ENCODE measurements around the gene FLRT2. TPM values are rescaled to one million over a fixed set of nuclear protein-coding genes. Genes with fewer than 3 reads are reported as not detected.
A peak's percentile ranks its signal among the peaks of the same experiment; 100 is the strongest.

FLRT2 gene, protein sequence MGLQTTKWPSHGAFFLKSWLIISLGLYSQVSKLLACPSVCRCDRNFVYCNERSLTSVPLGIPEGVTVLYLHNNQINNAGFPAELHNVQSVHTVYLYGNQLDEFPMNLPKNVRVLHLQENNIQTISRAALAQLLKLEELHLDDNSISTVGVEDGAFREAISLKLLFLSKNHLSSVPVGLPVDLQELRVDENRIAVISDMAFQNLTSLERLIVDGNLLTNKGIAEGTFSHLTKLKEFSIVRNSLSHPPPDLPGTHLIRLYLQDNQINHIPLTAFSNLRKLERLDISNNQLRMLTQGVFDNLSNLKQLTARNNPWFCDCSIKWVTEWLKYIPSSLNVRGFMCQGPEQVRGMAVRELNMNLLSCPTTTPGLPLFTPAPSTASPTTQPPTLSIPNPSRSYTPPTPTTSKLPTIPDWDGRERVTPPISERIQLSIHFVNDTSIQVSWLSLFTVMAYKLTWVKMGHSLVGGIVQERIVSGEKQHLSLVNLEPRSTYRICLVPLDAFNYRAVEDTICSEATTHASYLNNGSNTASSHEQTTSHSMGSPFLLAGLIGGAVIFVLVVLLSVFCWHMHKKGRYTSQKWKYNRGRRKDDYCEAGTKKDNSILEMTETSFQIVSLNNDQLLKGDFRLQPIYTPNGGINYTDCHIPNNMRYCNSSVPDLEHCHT
- polyA plus RNA-seq (ENCODE audit: low read depth in 6 of 6), result not detected

DNA sequence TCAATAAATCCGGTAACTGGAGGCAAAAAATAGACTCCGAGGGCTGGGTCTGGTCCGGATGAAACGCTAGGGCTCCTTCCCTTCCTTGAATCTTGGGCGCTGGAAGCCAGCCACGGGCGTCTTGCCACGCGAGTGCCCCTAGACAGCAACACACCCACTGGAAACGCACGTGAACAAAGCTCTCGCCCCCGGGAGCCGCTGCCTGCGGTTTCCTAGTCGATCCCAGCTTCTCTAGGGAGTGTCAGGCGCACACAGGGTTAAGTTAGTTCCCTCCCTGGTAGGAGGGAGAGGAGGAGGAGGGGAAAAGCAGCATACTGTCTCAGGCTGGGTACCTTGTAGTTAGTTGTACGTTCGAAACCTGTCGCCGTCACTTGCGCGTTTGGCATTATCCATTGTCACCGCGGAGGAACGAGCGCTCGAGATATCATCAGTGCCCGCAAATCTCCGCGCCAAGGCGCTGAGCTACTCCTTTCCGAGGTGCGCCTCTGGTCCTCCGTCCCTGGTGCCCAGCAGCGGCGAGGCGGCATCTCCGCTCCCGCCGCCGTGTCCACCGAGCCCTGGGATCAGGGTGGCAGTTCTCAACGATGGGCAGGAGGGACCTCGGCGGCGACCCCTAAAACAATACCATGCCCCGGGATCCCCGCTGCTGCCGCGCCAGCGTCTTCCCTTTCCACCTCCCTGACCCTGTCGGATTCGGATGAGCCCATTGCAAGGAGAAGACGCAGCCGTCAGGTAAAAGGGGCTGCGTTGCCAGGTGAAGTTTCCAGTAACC is at the start of gene FLRT2:
TSS of gene FLRT2 (plus strand) at position 342 of the 772 bp plus-strand sequence. CDS start 91,371 bp downstream, outside the sequence.
- Mint-ChIP-seq H3K36me3 (peaks cover 5 to 11% of the 10 kb centered on the region in 2 donors), H3K27ac (no peak within 1 kb of the TSS), H3K4me3 (peak within 1 kb of the TSS in 1 of 8 donors; percentile 29), H3K4me1 (peaks cover 6 to 18% (median 7%) of the 10 kb centered on the region in 3 donors), H3K9me3 (peaks cover 0 to 4% (median 0%) of the 10 kb centered on the region in 7 donors), H3K27me3 (peaks cover 74 to 78% (median 75%) of the 10 kb centered on the region in 3 donors)
- no peak for ATAC-seq (ENCODE audit: low read depth in 2 of 2)
- no peak for DNase-seq

DNA sequence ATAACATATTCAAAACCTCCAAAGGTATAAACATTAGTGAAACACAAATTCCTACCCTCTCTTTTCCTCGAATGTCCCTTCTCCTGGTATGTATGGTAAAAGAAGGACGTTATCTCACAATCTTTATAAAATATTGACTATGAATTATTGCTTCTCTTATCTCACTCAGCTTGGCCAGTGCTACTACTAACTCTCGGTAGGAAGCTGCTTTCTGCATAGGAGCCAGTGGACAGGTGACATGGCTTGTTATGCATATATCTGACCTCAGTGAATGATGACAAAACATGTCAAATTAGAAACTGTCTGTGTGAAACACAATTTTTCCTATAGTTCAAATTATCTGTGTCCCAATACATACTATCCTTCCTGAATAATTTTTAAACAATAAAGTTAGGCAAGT is 48.5 kb upstream of the FLRT2 start:
- H3K9me3 Mint-ChIP-seq, result peaks cover 0 to 2% (median 0%) of the 10 kb centered on the region in 7 donors
- no peak for ATAC-seq (ENCODE audit: low read depth in 2 of 2)
- H3K27ac Mint-ChIP-seq, result no peak overlapping the region
- H3K36me3 Mint-ChIP-seq, result no peaks in the 10 kb centered on the region
- H3K27me3 Mint-ChIP-seq, result no peaks in the 10 kb centered on the region
- H3K4me3 Mint-ChIP-seq, result no peak overlapping the region
- no peak for DNase-seq
- H3K4me1 Mint-ChIP-seq, result no peaks in the 10 kb centered on the region

DNA sequence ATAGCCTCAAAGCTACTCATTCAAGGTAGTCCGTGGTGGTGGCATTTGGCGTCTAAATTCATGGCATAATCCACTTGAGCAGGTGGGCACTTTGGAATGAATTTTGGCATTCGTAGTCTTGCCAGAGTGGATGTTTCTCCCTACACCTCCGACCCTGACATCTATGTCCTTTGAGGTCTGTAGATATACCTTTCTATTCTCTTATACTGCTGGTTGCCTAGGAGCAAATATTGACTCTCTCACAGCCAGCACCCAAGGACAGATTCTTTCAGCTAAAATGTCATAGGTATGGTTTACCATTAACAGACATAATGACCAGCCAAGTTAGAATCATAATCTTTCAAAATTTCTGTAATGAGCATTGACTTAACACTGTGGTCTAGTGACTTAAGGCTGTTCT is 47.4 kb upstream of the FLRT2 start:
- no peaks in the 10 kb centered on the region for H3K36me3 Mint-ChIP-seq
- no peaks in the 10 kb centered on the region for H3K4me1 Mint-ChIP-seq
- no peak overlapping the region for H3K4me3 Mint-ChIP-seq
- no peak for ATAC-seq (ENCODE audit: low read depth in 2 of 2)
- no peaks in the 10 kb centered on the region for H3K27me3 Mint-ChIP-seq
- peaks cover 0 to 3% (median 0%) of the 10 kb centered on the region in 7 donors for H3K9me3 Mint-ChIP-seq
- no peak for DNase-seq
- H3K27ac Mint-ChIP-seq, result no peak overlapping the region

DNA sequence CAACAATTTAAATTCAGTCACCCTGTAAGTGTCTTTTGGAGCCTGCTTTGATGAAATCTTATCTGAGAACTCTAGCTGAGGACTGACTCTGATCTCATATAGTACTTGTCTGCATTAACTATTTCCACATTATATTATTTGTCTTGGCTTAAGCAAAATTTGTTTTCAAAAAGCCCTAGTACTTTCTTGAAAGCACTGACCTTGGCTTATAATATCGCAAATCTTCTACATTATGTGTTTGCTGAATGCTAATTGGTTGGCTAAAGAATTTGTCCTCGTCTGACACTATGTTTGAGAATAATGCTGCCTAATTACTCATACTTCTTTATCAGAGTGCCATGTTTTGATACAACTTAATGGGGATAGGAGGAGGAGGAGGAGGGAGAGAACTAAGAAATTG is 46.9 kb upstream of the FLRT2 start:
- H3K4me1 Mint-ChIP-seq, result no peaks in the 10 kb centered on the region
- no peaks in the 10 kb centered on the region for H3K36me3 Mint-ChIP-seq
- DNase-seq (no peak), ATAC-seq (ENCODE audit: low read depth in 2 of 2) (no peak)
- no peaks in the 10 kb centered on the region for H3K27me3 Mint-ChIP-seq
- H3K4me3 Mint-ChIP-seq, result no peak overlapping the region
- peaks cover 0 to 3% (median 0%) of the 10 kb centered on the region in 7 donors for H3K9me3 Mint-ChIP-seq
- H3K27ac Mint-ChIP-seq, result no peak overlapping the region

DNA sequence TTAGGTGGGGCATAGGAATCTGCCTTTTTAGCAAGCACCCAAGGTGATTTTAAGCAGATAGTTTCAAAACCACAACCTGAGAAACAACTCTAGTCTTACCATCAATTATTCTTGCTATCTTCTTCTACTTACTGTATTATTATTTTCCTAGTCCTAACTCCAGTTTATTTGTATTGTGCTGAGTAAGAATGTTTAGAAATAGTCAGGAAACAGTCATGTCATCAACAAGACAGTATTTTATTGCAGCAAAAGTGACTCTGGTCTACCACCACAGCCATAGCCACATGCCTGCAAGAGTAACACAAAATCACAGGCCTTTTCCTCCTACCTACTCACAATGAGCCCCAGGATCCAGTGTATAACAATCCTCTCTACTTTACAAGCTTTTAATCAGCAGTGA is 46.3 kb upstream of the FLRT2 start:
- Mint-ChIP-seq H3K36me3 (no peaks in the 10 kb centered on the region), H3K27me3 (no peaks in the 10 kb centered on the region), H3K27ac (no peak overlapping the region), H3K4me1 (no peaks in the 10 kb centered on the region), H3K9me3 (peaks cover 0 to 5% (median 2%) of the 10 kb centered on the region in 7 donors), H3K4me3 (no peak overlapping the region)
- ATAC-seq (ENCODE audit: low read depth in 2 of 2), result no peak
- DNase-seq, result no peak

DNA sequence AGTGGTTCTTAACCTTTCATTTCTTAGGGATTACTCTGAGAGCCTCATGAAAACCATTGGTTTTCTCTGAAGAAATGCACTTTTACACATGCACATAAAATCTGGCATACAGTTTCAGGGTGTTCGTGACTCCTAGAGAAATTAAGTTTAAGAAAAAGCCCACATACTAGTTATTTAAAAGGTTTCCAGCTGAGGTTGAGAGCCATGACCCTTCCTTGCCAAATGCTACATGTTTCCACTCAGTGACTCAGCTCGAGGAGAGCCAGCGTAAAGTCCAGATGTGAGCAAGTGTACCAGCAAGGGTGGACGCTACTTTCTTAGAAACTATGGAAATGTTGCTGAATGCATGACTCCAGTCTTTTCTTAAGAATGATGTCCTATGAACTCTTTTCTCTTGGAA is 42.7 kb upstream of the FLRT2 start:
- no peak for DNase-seq
- H3K36me3 Mint-ChIP-seq, result peaks cover 0 to 15% of the 10 kb centered on the region in 2 donors
- H3K9me3 Mint-ChIP-seq, result peaks cover 4 to 17% (median 11%) of the 10 kb centered on the region in 7 donors
- H3K4me3 Mint-ChIP-seq, result no peak overlapping the region
- ATAC-seq (ENCODE audit: low read depth in 2 of 2), result no peak
- no peaks in the 10 kb centered on the region for H3K4me1 Mint-ChIP-seq
- H3K27me3 Mint-ChIP-seq, result no peaks in the 10 kb centered on the region
- no peak overlapping the region for H3K27ac Mint-ChIP-seq

DNA sequence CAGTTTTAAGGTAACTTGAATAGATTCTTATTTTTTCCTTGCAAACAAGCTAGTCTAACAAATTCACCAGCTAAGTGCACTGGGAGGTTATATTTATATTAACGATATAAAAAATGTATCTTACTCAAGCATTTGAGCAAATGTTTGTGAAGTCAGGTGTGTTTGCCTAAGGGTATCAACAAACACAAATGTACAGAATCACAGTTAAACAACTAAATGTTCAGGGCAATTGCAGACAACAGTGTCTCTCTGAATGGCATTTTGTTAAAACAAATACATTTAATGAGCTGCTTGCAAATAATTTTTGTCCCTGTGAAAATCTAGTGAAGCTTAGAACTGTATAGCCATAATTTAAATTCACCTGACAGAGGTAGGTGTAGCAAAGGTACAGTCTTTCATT is 28.2 kb upstream of the FLRT2 start:
- no peak overlapping the region for H3K27ac Mint-ChIP-seq
- H3K4me3 Mint-ChIP-seq, result no peak overlapping the region
- peaks cover 0 to 12% (median 0%) of the 10 kb centered on the region in 7 donors for H3K9me3 Mint-ChIP-seq
- no peaks in the 10 kb centered on the region for H3K36me3 Mint-ChIP-seq
- ATAC-seq (ENCODE audit: low read depth in 2 of 2) (no peak), DNase-seq (no peak)
- H3K4me1 Mint-ChIP-seq, result no peaks in the 10 kb centered on the region
- H3K27me3 Mint-ChIP-seq, result peaks cover 0 to 4% (median 0%) of the 10 kb centered on the region in 3 donors

DNA sequence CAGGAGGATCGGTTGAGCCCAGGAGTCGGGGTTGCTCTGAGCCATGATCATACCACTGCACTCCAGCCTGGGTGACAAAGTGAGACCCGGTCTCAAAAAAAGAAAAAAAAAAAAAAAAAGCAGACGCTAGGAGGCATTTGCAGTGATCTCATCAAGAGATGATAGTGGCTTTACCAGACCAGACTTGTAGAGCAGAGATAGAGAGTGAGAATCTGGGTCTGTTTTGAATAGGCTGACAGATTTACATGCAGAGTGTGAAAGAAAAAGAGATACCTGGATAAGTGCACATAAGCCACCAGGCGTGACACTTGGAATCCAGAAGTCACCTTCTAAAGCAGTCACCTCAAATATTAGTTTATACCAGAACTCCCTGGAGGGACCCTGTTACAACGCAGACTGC is 21.1 kb upstream of the FLRT2 start:
- H3K27ac Mint-ChIP-seq, result no peak overlapping the region
- no peaks in the 10 kb centered on the region for H3K27me3 Mint-ChIP-seq
- ATAC-seq (ENCODE audit: low read depth in 2 of 2) (no peak), DNase-seq (no peak)
- peaks cover 0 to 11% (median 4%) of the 10 kb centered on the region in 7 donors for H3K9me3 Mint-ChIP-seq
- no peaks in the 10 kb centered on the region for H3K36me3 Mint-ChIP-seq
- H3K4me3 Mint-ChIP-seq, result no peak overlapping the region
- H3K4me1 Mint-ChIP-seq, result no peaks in the 10 kb centered on the region

DNA sequence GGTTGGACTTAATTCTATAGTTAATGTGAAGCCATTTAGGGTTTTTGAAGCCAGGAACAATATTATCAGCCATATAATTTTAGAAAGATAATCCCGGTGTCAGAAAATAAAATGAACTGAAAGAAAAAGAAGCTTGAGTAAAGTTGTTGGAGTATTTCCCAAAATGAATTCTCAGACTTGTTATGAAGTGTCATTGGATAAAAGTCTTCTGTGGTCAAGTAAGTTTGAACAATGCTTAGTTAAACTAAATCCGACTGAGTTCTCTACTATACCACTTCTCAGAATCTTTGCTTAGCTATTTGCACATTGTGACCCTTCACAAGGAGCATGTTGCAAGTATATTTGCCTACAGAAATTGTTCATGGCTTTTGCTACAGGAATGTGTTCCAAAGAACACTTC is 17.5 kb upstream of the FLRT2 start:
- ATAC-seq (ENCODE audit: low read depth in 2 of 2) (no peak), DNase-seq (no peak)
- H3K27me3 Mint-ChIP-seq, result no peaks in the 10 kb centered on the region
- H3K27ac Mint-ChIP-seq, result no peak overlapping the region
- H3K4me3 Mint-ChIP-seq, result no peak overlapping the region
- no peaks in the 10 kb centered on the region for H3K36me3 Mint-ChIP-seq
- H3K4me1 Mint-ChIP-seq, result no peaks in the 10 kb centered on the region
- peaks cover 0 to 11% (median 5%) of the 10 kb centered on the region in 7 donors for H3K9me3 Mint-ChIP-seq

DNA sequence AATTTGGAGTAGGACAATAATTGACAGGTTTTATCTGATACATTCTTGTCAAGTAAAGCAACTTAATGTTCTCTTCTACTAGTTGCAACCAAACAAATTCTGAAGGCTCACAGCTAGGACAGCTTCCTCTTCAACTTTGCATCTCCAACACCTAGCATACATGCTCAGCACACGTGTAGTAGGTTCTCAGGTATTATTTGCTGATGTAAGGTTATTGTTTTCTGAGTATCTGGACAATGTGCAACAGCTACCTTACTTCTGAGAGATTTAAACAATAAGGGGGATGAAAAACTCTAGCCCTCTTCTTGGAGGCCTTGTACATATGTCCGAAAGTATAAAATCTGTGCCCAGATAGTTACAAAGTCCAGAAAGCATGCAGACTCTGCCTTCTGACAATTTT is 15.5 kb upstream of the FLRT2 start:
- no peaks in the 10 kb centered on the region for H3K36me3 Mint-ChIP-seq
- H3K27me3 Mint-ChIP-seq, result no peaks in the 10 kb centered on the region
- no peak overlapping the region for H3K27ac Mint-ChIP-seq
- H3K4me3 Mint-ChIP-seq, result no peak overlapping the region
- DNase-seq (no peak), ATAC-seq (ENCODE audit: low read depth in 2 of 2) (no peak)
- no peaks in the 10 kb centered on the region for H3K4me1 Mint-ChIP-seq
- H3K9me3 Mint-ChIP-seq, result peaks cover 0 to 10% (median 2%) of the 10 kb centered on the region in 7 donors

DNA sequence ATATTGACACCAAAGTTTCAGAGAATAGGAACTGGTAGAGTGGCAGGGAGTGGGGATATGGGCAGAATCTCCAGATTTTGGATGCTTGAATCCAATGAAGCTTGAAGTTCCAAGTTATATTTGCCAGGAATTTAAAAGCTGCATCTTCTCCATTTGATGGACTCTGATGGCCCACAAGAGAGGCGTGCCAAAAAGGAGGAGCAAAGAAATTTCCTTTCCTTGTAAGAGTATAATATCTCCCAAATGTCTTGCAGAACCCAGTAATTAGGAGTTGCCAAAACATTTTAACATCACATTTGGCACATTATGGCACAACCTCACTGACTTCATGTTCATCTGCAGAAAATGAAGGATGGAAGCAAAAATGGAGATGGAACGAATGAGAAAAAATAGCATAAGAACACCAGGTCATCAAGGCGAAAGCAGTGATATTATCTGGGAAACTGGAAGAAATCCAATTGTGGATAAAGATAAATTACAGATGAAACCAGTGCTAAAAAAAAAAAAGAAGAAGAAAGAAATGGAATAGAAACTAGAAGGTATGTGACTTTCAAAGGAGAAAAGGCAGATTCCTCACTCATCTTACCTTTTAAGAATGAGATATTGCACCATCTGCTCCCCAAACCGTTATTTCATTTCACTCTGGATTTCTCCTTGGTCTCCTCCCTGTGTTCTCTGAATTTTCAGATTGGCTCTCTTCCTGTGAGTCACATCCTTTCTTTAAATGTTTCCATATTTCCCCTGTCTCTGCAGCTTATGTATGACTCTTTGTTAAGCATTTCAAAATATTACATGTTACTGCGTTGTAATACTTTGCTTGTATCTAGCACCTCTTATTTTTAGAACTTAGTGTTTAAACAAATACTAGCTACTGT is 13.5 kb upstream of the FLRT2 start:
- Mint-ChIP-seq H3K4me3 (no peak overlapping the region), H3K27ac (no peak overlapping the region), H3K9me3 (peaks cover 0 to 7% (median 2%) of the 10 kb centered on the region in 7 donors), H3K36me3 (no peaks in the 10 kb centered on the region), H3K27me3 (no peaks in the 10 kb centered on the region), H3K4me1 (no peaks in the 10 kb centered on the region)
- DNase-seq (no peak), ATAC-seq (ENCODE audit: low read depth in 2 of 2) (no peak)

DNA sequence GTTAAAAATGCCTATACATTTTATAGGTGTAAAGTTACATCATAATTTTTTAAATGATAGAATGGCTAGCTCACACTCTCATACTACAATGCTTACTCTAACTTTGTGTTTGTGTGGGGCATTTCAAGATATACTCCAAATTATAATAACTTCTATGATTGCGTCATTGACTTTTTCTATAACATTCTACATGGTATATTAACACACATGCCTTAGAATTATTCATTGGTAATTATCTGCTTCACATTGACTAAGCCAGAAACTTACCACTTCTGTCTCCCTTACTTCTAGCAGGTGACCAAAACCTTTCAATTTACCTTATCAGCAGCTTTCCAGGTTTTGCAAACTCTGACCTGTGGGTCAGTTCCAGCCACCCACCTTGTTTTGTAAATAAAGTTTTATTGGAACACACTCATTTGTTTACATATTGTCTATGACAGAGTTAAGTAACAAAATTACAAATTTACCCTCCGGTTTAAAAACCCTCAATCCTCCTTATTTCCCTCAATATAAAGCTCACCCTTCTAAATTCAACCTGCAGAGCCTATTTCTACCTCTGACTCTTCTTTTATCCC is 12.7 kb upstream of the FLRT2 start:
- no peak for DNase-seq
- no peak overlapping the region for H3K27ac Mint-ChIP-seq
- H3K9me3 Mint-ChIP-seq, result peaks cover 0 to 5% (median under 1%) of the 10 kb centered on the region in 7 donors
- H3K36me3 Mint-ChIP-seq, result no peaks in the 10 kb centered on the region
- no peak overlapping the region for H3K4me3 Mint-ChIP-seq
- no peak for ATAC-seq (ENCODE audit: low read depth in 2 of 2)
- no peaks in the 10 kb centered on the region for H3K4me1 Mint-ChIP-seq
- H3K27me3 Mint-ChIP-seq, result no peaks in the 10 kb centered on the region
